ENCODE measurements around the gene CDO1. TPM values are rescaled to one million over a fixed set of nuclear protein-coding genes. Genes with fewer than 3 reads are reported as not detected.

The CDO1 gene
- total RNA-seq, 2 experiments from 2014 or later = 0.19 to 0.34 TPM

DNA sequence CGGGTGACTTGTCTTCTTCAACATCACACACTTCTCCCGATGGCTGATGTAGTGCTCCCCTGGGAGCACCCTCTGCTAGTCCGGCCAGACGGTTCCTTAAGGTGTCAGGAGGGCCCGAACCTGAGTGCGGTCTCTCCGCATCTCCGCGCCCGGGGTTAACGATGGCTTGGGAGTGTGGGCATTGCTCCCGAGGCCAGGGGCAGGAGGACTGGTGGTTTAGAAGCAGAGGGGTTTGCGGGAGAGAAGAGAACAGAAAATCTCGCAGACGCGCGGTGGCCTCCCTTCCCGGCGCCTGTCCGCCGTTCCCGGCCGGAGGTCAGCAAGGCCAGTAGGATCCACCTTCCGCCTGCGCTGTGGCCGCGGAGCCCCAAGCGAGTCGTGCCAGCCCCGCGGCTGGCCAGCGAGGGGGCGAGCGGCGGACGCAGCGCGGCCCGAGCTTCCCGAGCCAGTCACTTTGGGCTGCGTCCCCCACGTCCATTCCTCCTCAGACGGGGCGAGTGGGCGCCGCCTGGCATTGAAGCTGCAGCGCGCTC, 700 bp downstream of the CDO1 start:
- Mint-ChIP-seq H3K36me3 (ENCODE audit: low read depth) (no peaks in the 10 kb centered on the region), H3K9me3 (no peaks in the 10 kb centered on the region), H3K27me3 (peaks cover 83% of the 10 kb centered on the region), H3K4me3 (peak overlapping the region; percentile 62), H3K27ac (no peak overlapping the region), H3K4me1 (ENCODE audit: low read depth) (peaks cover 10% of the 10 kb centered on the region)
- DNase-seq (peak in 1 of 14 experiments; percentile 2), ATAC-seq (ENCODE audit: poor library complexity) (no peak)
- Histone ChIP-seq H3K36me3 (ENCODE audit: insufficient read depth, low read length) (no peaks in the 10 kb centered on the region), H3K4me3 (ENCODE audit: low read length) (no peak overlapping the region), H3K9me3 (ENCODE audit: control insufficient read depth in 1 of 2, insufficient read depth in 1 of 2, low read length in 2 of 2) (peaks cover 0 to 9% of the 10 kb centered on the region in 2 experiments), H3K27ac (ENCODE audit: low read depth in 1 of 2, low read length in 2 of 2) (no peak overlapping the region), H3K4me1 (ENCODE audit: insufficient read depth, low read length) (peaks cover 16% of the 10 kb centered on the region), H3K27me3 (ENCODE audit: control insufficient read depth in 1 of 2, insufficient read depth in 2 of 2, low read length in 2 of 2) (peaks cover 37 to 62% of the 10 kb centered on the region in 2 experiments)
- no peak for TF ChIP-seq CTCF (IDR thresholded peaks at IDR 0.05)
- ChIA-PET CTCF (no interaction called here), POLR2A (no interaction called here)
- intact Hi-C loops (cut with DNase I, micrococcal nuclease) = no loop called here

GRCh38 chr5:115815006-115815692, 1.3 kb downstream of the CDO1 start:
- ChIA-PET CTCF (no interaction called here), POLR2A (no interaction called here)
- Histone ChIP-seq H3K36me3 (ENCODE audit: insufficient read depth, low read length) (no peaks in the 10 kb centered on the region), H3K27ac (ENCODE audit: low read depth in 1 of 2, low read length in 2 of 2) (no peak overlapping the region), H3K9me3 (ENCODE audit: control insufficient read depth in 1 of 2, insufficient read depth in 1 of 2, low read length in 2 of 2) (peaks cover 0 to 9% of the 10 kb centered on the region in 2 experiments), H3K4me1 (ENCODE audit: insufficient read depth, low read length) (peaks cover 16% of the 10 kb centered on the region), H3K4me3 (ENCODE audit: low read length) (no peak overlapping the region), H3K27me3 (ENCODE audit: control insufficient read depth in 1 of 2, insufficient read depth in 2 of 2, low read length in 2 of 2) (peaks cover 37 to 59% of the 10 kb centered on the region in 2 experiments)
- H3K9me3 Mint-ChIP-seq = no peaks in the 10 kb centered on the region
- H3K4me3 Mint-ChIP-seq = peak overlapping the region; percentile 35
- DNase-seq (peak in 1 of 14 experiments; percentile 4), ATAC-seq (ENCODE audit: poor library complexity) (no peak)
- H3K36me3 Mint-ChIP-seq (ENCODE audit: low read depth) = no peaks in the 10 kb centered on the region
- H3K4me1 Mint-ChIP-seq (ENCODE audit: low read depth) = peaks cover 10% of the 10 kb centered on the region
- peaks cover 78% of the 10 kb centered on the region for H3K27me3 Mint-ChIP-seq
- H3K27ac Mint-ChIP-seq = no peak overlapping the region
- intact Hi-C loops (cut with DNase I, micrococcal nuclease) = no loop called here
- no peak for TF ChIP-seq CTCF (IDR thresholded peaks at IDR 0.05)

DNA sequence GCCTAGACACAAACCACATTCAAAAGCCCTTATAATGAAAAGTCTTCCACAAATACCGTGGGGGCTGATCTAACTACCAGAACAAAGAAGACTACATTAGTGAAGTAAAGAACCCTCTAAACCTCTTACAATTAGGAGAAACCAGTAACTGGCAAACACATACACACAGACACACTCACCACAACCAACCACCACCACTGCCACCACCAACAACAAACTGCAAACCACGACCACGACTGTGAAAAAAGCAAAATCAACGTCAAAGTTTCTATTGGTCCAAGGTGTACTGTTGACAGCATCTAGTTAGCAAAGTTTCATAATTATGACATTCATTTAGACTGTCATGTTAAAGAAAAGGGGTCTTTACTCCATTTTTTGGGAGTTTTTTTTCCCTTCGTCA, 2.7 kb downstream of the CDO1 start:
- TF ChIP-seq CTCF (IDR thresholded peaks at IDR 0.05) = no peak
- H3K27me3 Mint-ChIP-seq = peaks cover 63% of the 10 kb centered on the region
- Histone ChIP-seq H3K36me3 (ENCODE audit: insufficient read depth, low read length) (no peaks in the 10 kb centered on the region), H3K9me3 (ENCODE audit: control insufficient read depth in 1 of 2, insufficient read depth in 1 of 2, low read length in 2 of 2) (peaks cover 0 to 9% of the 10 kb centered on the region in 2 experiments), H3K4me3 (ENCODE audit: low read length) (no peak overlapping the region), H3K4me1 (ENCODE audit: insufficient read depth, low read length) (peaks cover 16% of the 10 kb centered on the region), H3K27ac (ENCODE audit: low read depth in 1 of 2, low read length in 2 of 2) (no peak overlapping the region), H3K27me3 (ENCODE audit: control insufficient read depth in 1 of 2, insufficient read depth in 2 of 2, low read length in 2 of 2) (peaks cover 33 to 59% of the 10 kb centered on the region in 2 experiments)
- H3K4me3 Mint-ChIP-seq = no peak overlapping the region
- H3K27ac Mint-ChIP-seq = no peak overlapping the region
- H3K36me3 Mint-ChIP-seq (ENCODE audit: low read depth) = no peaks in the 10 kb centered on the region
- intact Hi-C loops (cut with DNase I, micrococcal nuclease) = no loop called here
- no peak for DNase-seq
- CTCF ChIA-PET = no interaction called here
- peaks cover 10% of the 10 kb centered on the region for H3K4me1 Mint-ChIP-seq (ENCODE audit: low read depth)
- ATAC-seq (ENCODE audit: poor library complexity) = no peak
- H3K9me3 Mint-ChIP-seq = no peaks in the 10 kb centered on the region
- POLR2A ChIA-PET = no interaction called here

All from CD4-positive, alpha-beta T cell (primary cell).